Calu3 (cell line): ENCODE results near the gene FBXW11. TPM values are rescaled to one million over a fixed set of nuclear protein-coding genes. Genes with fewer than 3 reads are reported as not detected.

Experiments used
- BruUV-seq: library from RNA; stranded (reverse); fragments of 400-500 nt; replicated peaks from 2 replicates; lab custom pipeline; 2021; lab: Mats Ljungman, UMichigan
- CTCF ChIA-PET: fragments of 300-600 bp; sonication (Branson Sonifier 250); formaldehyde crosslinking; loops from one replicate; lab custom pipeline; 2022; ENCODE audit warnings: antibody characterized with exemption; lab: Charles Lee
- DNase-seq: peaks from one replicate; pipeline ENCODE4 v3.0.0; 2022
- H3K27ac Mint-ChIP-seq: one replicate; pipeline ENCODE4 v1.8.0; 2022; ENCODE audit warnings: mixed read lengths; ENCODE audit not compliant: unreplicated experiment
- H3K27me3 Mint-ChIP-seq: one replicate; pipeline ENCODE4 v1.8.0; 2022; ENCODE audit warnings: mixed read lengths; ENCODE audit not compliant: unreplicated experiment
- H3K36me3 Mint-ChIP-seq: one replicate; pipeline ENCODE4 v1.8.0; 2022; ENCODE audit warnings: mild to moderate bottlenecking, moderate library complexity, mixed read lengths; ENCODE audit not compliant: insufficient read depth, unreplicated experiment
- H3K4me1 Mint-ChIP-seq: one replicate; pipeline ENCODE4 v1.8.0; 2022; ENCODE audit warnings: mild to moderate bottlenecking, low read depth, mixed read lengths; ENCODE audit not compliant: unreplicated experiment
- H3K4me3 Mint-ChIP-seq: one replicate; pipeline ENCODE4 v1.8.0; 2022; ENCODE audit warnings: mild to moderate bottlenecking, low read depth, moderate library complexity, mixed read lengths; ENCODE audit not compliant: unreplicated experiment
- H3K9me3 Mint-ChIP-seq: one replicate; pipeline ENCODE4 v1.8.0; 2022; ENCODE audit warnings: low read depth, mixed read lengths; ENCODE audit not compliant: unreplicated experiment
- CTCF ChIP-seq: fragments of 200-600 bp; IDR thresholded peaks from one replicate; pipeline ENCODE4 v1.8.0; 2022; ENCODE audit warnings: antibody characterized with exemption; ENCODE audit not compliant: unreplicated experiment
- intact Hi-C: fragments of 100-400 bp; cut with micrococcal nuclease; formaldehyde crosslinking; loops from one replicate; pipeline ENCODE4 v1.10.0; 2022; ENCODE audit not compliant: unreplicated experiment
- total RNA-seq: library from RNA; stranded (reverse); gene quantifications from 2 replicates; pipeline ENCODE4 v1.2.3, GENCODE V29; 2022

The FBXW11 gene
- total RNA-seq, 1 experiment from 2014 or later, result 63.3 TPM

GRCh38 chr5:171845857-171846256 lies 160.6 kb downstream of the FBXW11 start:
- CTCF ChIA-PET, result no interaction called here
- Mint-ChIP-seq H3K4me3 (no peak overlapping the region), H3K36me3 (peaks cover 5% of the 10 kb centered on the region), H3K27me3 (no peaks in the 10 kb centered on the region), H3K27ac (no peak overlapping the region), H3K9me3 (no peaks in the 10 kb centered on the region), H3K4me1 (no peaks in the 10 kb centered on the region)
- no peak for TF ChIP-seq CTCF
- DNase-seq, result no peak
- no TSS peak for BruUV-seq
- intact Hi-C loops, result loop anchor here (5.0 kb wide), 1 partner anchor 429 kb away; the partner anchor contains the start of gene FGF18

GRCh38 chr5:171845040-171845630 lies 161.3 kb downstream of the FBXW11 start:
- H3K4me3 Mint-ChIP-seq, result no peak overlapping the region
- no peak for DNase-seq
- no peaks in the 10 kb centered on the region for H3K4me1 Mint-ChIP-seq
- CTCF ChIA-PET, result no interaction called here
- intact Hi-C loops, result loop anchor here (5.0 kb wide), 1 partner anchor 428 kb away; the partner anchor contains the start of gene FGF18
- peaks cover 5% of the 10 kb centered on the region for H3K36me3 Mint-ChIP-seq
- H3K27ac Mint-ChIP-seq, result no peak overlapping the region
- no peak for TF ChIP-seq CTCF
- no peaks in the 10 kb centered on the region for H3K9me3 Mint-ChIP-seq
- no TSS peak for BruUV-seq
- H3K27me3 Mint-ChIP-seq, result no peaks in the 10 kb centered on the region

- Mint-ChIP-seq H3K27me3 (no peaks in the 10 kb centered on the region), H3K4me1 (no peaks in the 10 kb centered on the region), H3K9me3 (no peaks in the 10 kb centered on the region), H3K4me3 (no peak overlapping the region), H3K36me3 (peaks cover 5% of the 10 kb centered on the region), H3K27ac (no peak overlapping the region)
- CTCF ChIA-PET, result interaction anchor here (0.6 to 1.0 kb wide), 2 partner anchors 164 to 389 kb away, joined by 3 to 5 read pairs; partner anchors contain the start of gene FBXW11
- BruUV-seq, result no TSS peak
- no peak for TF ChIP-seq CTCF
- DNase-seq, result no peak
- intact Hi-C loops, result no loop called here
These were observed 163.6 kb downstream of the FBXW11 start for GRCh38 chr5:171842777-171843328.

GRCh38 chr5:171841984-171842776 lies 164.3 kb downstream of the FBXW11 start:
- Mint-ChIP-seq H3K27ac (no peak overlapping the region), H3K4me1 (no peaks in the 10 kb centered on the region), H3K27me3 (no peaks in the 10 kb centered on the region), H3K4me3 (no peak overlapping the region), H3K36me3 (peaks cover 5% of the 10 kb centered on the region), H3K9me3 (no peaks in the 10 kb centered on the region)
- no peak for TF ChIP-seq CTCF
- CTCF ChIA-PET, result interaction anchor here (0.6 to 1.0 kb wide), 3 partner anchors 164 to 1070 kb away, joined by 3 to 5 read pairs (median 3); partner anchors contain the start of gene FBXW11
- intact Hi-C loops, result no loop called here
- no TSS peak for BruUV-seq
- no peak for DNase-seq
